Gastrocnemius medialis (tissue), 4 donors: Measurements from ENCODE around the gene ATRAID.

Experiments
- POLR2A ChIP-seq, 2 donors: fragments of 450-650 bp; IDR thresholded peaks; one replicate each; pipeline ENCODE4 v1.6.1; 2017; ENCODE audit warnings: antibody characterized with exemption in 2 of 2, mild to moderate bottlenecking in 2 of 2, moderate library complexity in 2 of 2
- TF ChIP-seq, protein P1 (sequence below), 5 experiments: fragments of 450-650 bp in 3 of 5; fragments of 200-600 bp in 2 of 5; sonication (generic) in 2 of 5; IDR thresholded peaks in 4 of 5; conservative IDR thresholded peaks in 1 of 5; 1 replicate in 4 of 5; 2 replicates in 1 of 5; pipeline ENCODE4 v1.5.1; 2016 to 2019; ENCODE audit warnings: antibody characterized with exemption in 5 of 5, mild to moderate bottlenecking in 3 of 5, moderate library complexity in 3 of 5

GRCh38 chr2:27198627-27199026 is 13.2 kb upstream of the ATRAID start:
- TF ChIP-seq, protein P1, sequence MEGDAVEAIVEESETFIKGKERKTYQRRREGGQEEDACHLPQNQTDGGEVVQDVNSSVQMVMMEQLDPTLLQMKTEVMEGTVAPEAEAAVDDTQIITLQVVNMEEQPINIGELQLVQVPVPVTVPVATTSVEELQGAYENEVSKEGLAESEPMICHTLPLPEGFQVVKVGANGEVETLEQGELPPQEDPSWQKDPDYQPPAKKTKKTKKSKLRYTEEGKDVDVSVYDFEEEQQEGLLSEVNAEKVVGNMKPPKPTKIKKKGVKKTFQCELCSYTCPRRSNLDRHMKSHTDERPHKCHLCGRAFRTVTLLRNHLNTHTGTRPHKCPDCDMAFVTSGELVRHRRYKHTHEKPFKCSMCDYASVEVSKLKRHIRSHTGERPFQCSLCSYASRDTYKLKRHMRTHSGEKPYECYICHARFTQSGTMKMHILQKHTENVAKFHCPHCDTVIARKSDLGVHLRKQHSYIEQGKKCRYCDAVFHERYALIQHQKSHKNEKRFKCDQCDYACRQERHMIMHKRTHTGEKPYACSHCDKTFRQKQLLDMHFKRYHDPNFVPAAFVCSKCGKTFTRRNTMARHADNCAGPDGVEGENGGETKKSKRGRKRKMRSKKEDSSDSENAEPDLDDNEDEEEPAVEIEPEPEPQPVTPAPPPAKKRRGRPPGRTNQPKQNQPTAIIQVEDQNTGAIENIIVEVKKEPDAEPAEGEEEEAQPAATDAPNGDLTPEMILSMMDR (IDR thresholded peaks at IDR 0.05 in 4 of 5, conservative IDR thresholded peaks at IDR 0.05 in 1 of 5), result no peak
- no peak for TF ChIP-seq POLR2A (IDR thresholded peaks at IDR 0.05)
